ENCODE data around the gene NCAPG2. TPM values are rescaled to one million over a fixed set of nuclear protein-coding genes. Genes with fewer than 3 reads are reported as not detected.

Gene NCAPG2
- total and polyA plus RNA-seq, 2 of the 13 experiments (the other 11 are each of a cell fraction or from before 2014, with no cell fraction given), result 15.1 to 30.7 TPM

GRCh38 chr7:158732494-158733219, 28.1 kb upstream of the NCAPG2 start:
- H3K79me2 ChIP-seq (ENCODE audit: insufficient read depth, low read length), result no peaks in the 10 kb centered on the region
- no peak overlapping the region for H2AFZ ChIP-seq (ENCODE audit: low read length)
- H3K9ac ChIP-seq (ENCODE audit: insufficient read depth, low read depth, low read length), result no peak overlapping the region
- POLR2A ChIA-PET, result no interaction called here
- WGBS (ENCODE audit: low lambda C conversion rate), result 95% methylated on average over 10 of the region's 10 CpGs
- no peak overlapping the region for H3K4me3 ChIP-seq (replicated peaks in 1 of 3; ENCODE audit: insufficient read depth in 1 of 3, low read depth in 2 of 3, low read length in 3 of 3)
- in situ Hi-C loops (cut with HindIII; ENCODE audit: extremely low pct_ligation_motif_present, low pct_unique_long_range_greater_than_20kb) (no loop called here), intact Hi-C loops (cut with micrococcal nuclease; ENCODE audit: unreplicated experiment) (no loop called here)
- TF ChIP-seq ZBTB43 (CRISPR knock-in tag; conservative IDR thresholded peaks at IDR 0.05) (no peak), NONO (IDR thresholded peaks at IDR 0.05) (no peak), NONO (CRISPR knock-in tag; conservative IDR thresholded peaks at IDR 0.05) (no peak), STAG1 (CRISPR knock-in tag; IDR thresholded peaks at IDR 0.05) (peak; percentile 5; the same call in 1 of the 2 replicates)
- no TSS peak for BruUV-seq (replicated peaks)
- DNase-seq (ENCODE audit: low spot score) (no peak), ATAC-seq (no peak), FAIRE-seq (no peak)
- H3K4me1 ChIP-seq (ENCODE audit: insufficient read depth, low read length), result no peaks in the 10 kb centered on the region
- H3K4me2 ChIP-seq (ENCODE audit: low read depth, low read length), result no peak overlapping the region
- CTCF ChIA-PET (ENCODE audit: low intra/inter-chr PET ratio, low total read pairs), result no interaction called here
- peaks cover 4 to 28% of the 10 kb centered on the region in 2 experiments; a peak in 4 of 5 replicates for H3K36me3 ChIP-seq (replicated peaks in 1 of 2; ENCODE audit: control insufficient read depth in 1 of 2, insufficient read depth in 2 of 2, low read length in 2 of 2)
- H3K27me3 ChIP-seq (ENCODE audit: control insufficient read depth in 1 of 2, insufficient read depth in 2 of 2, low read length in 2 of 2), result no peaks in the 10 kb centered on the region
- H3K9me3 ChIP-seq (ENCODE audit: low read length), result no peaks in the 10 kb centered on the region
- no peak overlapping the region for H3K27ac ChIP-seq (ENCODE audit: extremely low read length, insufficient read depth, low read length)
- no peaks in the 10 kb centered on the region for H4K20me1 ChIP-seq (ENCODE audit: insufficient read depth, low read length)

- no peaks in the 10 kb centered on the region for H3K4me1 ChIP-seq (ENCODE audit: insufficient read depth, low read length)
- no peak overlapping the region for H3K27ac ChIP-seq (ENCODE audit: extremely low read length, insufficient read depth, low read length)
- no peaks in the 10 kb centered on the region for H3K27me3 ChIP-seq (ENCODE audit: control insufficient read depth in 1 of 2, insufficient read depth in 2 of 2, low read length in 2 of 2)
- TSS peak; percentile 39 for BruUV-seq (replicated peaks)
- no peaks in the 10 kb centered on the region for H4K20me1 ChIP-seq (ENCODE audit: insufficient read depth, low read length)
- no peak for DNase-seq (ENCODE audit: low spot score)
- no peak for TF ChIP-seq ZNF558 (CRISPR knock-in tag; IDR thresholded peaks at IDR 0.05; ENCODE audit: borderline replicate concordance)
- no peak for TF ChIP-seq YEATS2 (CRISPR knock-in tag; IDR thresholded peaks at IDR 0.05; ENCODE audit: borderline replicate concordance)
- TF ChIP-seq RNF219 (CRISPR knock-in tag; IDR thresholded peaks at IDR 0.05), result no peak
- no peak for TF ChIP-seq TCF12 (IDR thresholded peaks at IDR 0.05)
- TF ChIP-seq TCF12 (CRISPR knock-in tag; IDR thresholded peaks at IDR 0.05), result no peak
- no peak for TF ChIP-seq ZNF576 (CRISPR knock-in tag; IDR thresholded peaks at IDR 0.05)
- TF ChIP-seq CCDC6 (CRISPR knock-in tag; IDR thresholded peaks at IDR 0.05), result no peak
- no peak for TF ChIP-seq REL (CRISPR knock-in tag; conservative IDR thresholded peaks at IDR 0.05)
- TF ChIP-seq FOSL1 (CRISPR knock-in tag; IDR thresholded peaks at IDR 0.05; ENCODE audit: borderline replicate concordance), result no peak
- TF ChIP-seq MATR3 (CRISPR knock-in tag; IDR thresholded peaks at IDR 0.05), result no peak
- no peak overlapping the region for H3K9ac ChIP-seq (ENCODE audit: insufficient read depth, low read depth, low read length)
- no peak for ATAC-seq
- CTCF ChIA-PET (ENCODE audit: low intra/inter-chr PET ratio, low total read pairs), result no interaction called here
- in situ Hi-C loops (cut with HindIII; ENCODE audit: extremely low pct_ligation_motif_present, low pct_unique_long_range_greater_than_20kb), result no loop called here
- 92% methylated on average over 6 of the region's 6 CpGs for WGBS (ENCODE audit: low lambda C conversion rate)
- H3K4me3 ChIP-seq (replicated peaks in 1 of 3; ENCODE audit: insufficient read depth in 1 of 3, low read depth in 2 of 3, low read length in 3 of 3), result no peak overlapping the region
- no peaks in the 10 kb centered on the region for H3K9me3 ChIP-seq (ENCODE audit: low read length)
- intact Hi-C loops (cut with micrococcal nuclease; ENCODE audit: unreplicated experiment), result no loop called here
- no peak for FAIRE-seq
- POLR2A ChIA-PET, result no interaction called here
- no peaks in the 10 kb centered on the region for H3K79me2 ChIP-seq (ENCODE audit: insufficient read depth, low read length)
- H3K36me3 ChIP-seq (replicated peaks in 1 of 2; ENCODE audit: control insufficient read depth in 1 of 2, insufficient read depth in 2 of 2, low read length in 2 of 2), result peaks cover 4 to 20% of the 10 kb centered on the region in 2 experiments; a peak in 4 of 5 replicates
- H2AFZ ChIP-seq (ENCODE audit: low read length), result no peak overlapping the region
- no peak overlapping the region for H3K4me2 ChIP-seq (ENCODE audit: low read depth, low read length)
These were observed 27.2 kb upstream of the NCAPG2 start for GRCh38 chr7:158731761-158732160.

Measured in HepG2 (cell line).